Immature natural killer cell (primary cell): ENCODE results near the gene FBLN2. TPM values are rescaled to one million over a fixed set of nuclear protein-coding genes. Genes with fewer than 3 reads are reported as not detected.
A peak's percentile ranks its signal among the peaks of the same experiment; 100 is the strongest.
"Not testable (repeated sequence)": the region's sequence is repeated elsewhere in the genome, so short reads cannot be mapped to it uniquely, and the experiment has no call there.

Experiments
- DNase-seq, 3 donors: peaks; one replicate each; pipeline ENCODE4 v3.0.0; 2022; ENCODE audit warnings: mixed read lengths in 1 of 3
- H3K27ac Mint-ChIP-seq, 6 donors: one replicate each; pipeline ENCODE4 v1.8.0; 2020; ENCODE audit warnings: mixed read lengths in 6 of 6, mild to moderate bottlenecking in 5 of 6, inconsistent platforms in 4 of 6, moderate library complexity in 3 of 6
- H3K27me3 Mint-ChIP-seq, 3 donors: one replicate each; pipeline ENCODE4 v1.8.0; 2020 to 2021; ENCODE audit warnings: low read depth in 3 of 3, mild to moderate bottlenecking in 3 of 3, mixed read lengths in 3 of 3, moderate library complexity in 3 of 3, inconsistent platforms in 1 of 3
- H3K36me3 Mint-ChIP-seq, 3 donors: one replicate each; pipeline ENCODE4 v1.8.0; 2020; ENCODE audit warnings: mixed read lengths in 3 of 3, inconsistent platforms in 2 of 3, mild to moderate bottlenecking in 2 of 3
- H3K4me1 Mint-ChIP-seq, 2 donors: one replicate each; pipeline ENCODE4 v1.8.0; 2020; ENCODE audit warnings: inconsistent platforms in 2 of 2, mild to moderate bottlenecking in 2 of 2, mixed read lengths in 2 of 2, moderate library complexity in 1 of 2
- H3K4me3 Mint-ChIP-seq, 5 donors: one replicate each; pipeline ENCODE4 v1.8.0; 2020; ENCODE audit warnings: mild to moderate bottlenecking in 5 of 5, mixed read lengths in 5 of 5, inconsistent platforms in 3 of 5, moderate library complexity in 3 of 5
- H3K9me3 Mint-ChIP-seq, 6 donors: one replicate each; pipeline ENCODE4 v1.8.0; 2020; ENCODE audit warnings: mild to moderate bottlenecking in 6 of 6, mixed read lengths in 6 of 6, inconsistent platforms in 4 of 6, moderate library complexity in 3 of 6
- polyA plus RNA-seq, 3 donors: library from polyadenylated mRNA; unstranded; fragments of 300-500 nt; fragmentation: Illumina TruSeq; gene quantifications; one replicate each; pipeline ENCODE4 v1.2.3, GENCODE V29; 2021

Gene FBLN2
- 1 to 10 TPM; 1.8 to 2.5 (median 2.2) TPM for polyA plus RNA-seq

- Mint-ChIP-seq H3K9me3 (peaks cover 0 to 2% (median 0%) of the 10 kb centered on the region in 6 donors), H3K27me3 (peaks cover 2 to 15% (median 8%) of the 10 kb centered on the region in 3 donors), H3K36me3 (no peaks in the 10 kb centered on the region), H3K4me1 (peaks cover 12 to 18% of the 10 kb centered on the region in 2 donors), H3K4me3 (peak within 1 kb of the TSS; percentile 75 to 88 (median 78)), H3K27ac (peak within 1 kb of the TSS in 5 of 6 donors; percentile 21 to 73 (median 57))
- peak; percentile 53 to 67 (median 60) for DNase-seq
Measured at GRCh38 chr3:13548696-13549622, at the start of gene FBLN2. FBLN2 (plus strand) TSS chr3:13549125; CDS start chr3:13570356, 21,231 bp downstream.

GRCh38 chr3:13499246-13499645, 49.7 kb upstream of the FBLN2 start:
- H3K4me3 Mint-ChIP-seq, H3K4me1 Mint-ChIP-seq, H3K27me3 Mint-ChIP-seq, H3K36me3 Mint-ChIP-seq, DNase-seq, H3K9me3 Mint-ChIP-seq: not testable (repeated sequence)
- H3K27ac Mint-ChIP-seq: peak overlapping the region in 1 of 6 donors; percentile 19

DNA sequence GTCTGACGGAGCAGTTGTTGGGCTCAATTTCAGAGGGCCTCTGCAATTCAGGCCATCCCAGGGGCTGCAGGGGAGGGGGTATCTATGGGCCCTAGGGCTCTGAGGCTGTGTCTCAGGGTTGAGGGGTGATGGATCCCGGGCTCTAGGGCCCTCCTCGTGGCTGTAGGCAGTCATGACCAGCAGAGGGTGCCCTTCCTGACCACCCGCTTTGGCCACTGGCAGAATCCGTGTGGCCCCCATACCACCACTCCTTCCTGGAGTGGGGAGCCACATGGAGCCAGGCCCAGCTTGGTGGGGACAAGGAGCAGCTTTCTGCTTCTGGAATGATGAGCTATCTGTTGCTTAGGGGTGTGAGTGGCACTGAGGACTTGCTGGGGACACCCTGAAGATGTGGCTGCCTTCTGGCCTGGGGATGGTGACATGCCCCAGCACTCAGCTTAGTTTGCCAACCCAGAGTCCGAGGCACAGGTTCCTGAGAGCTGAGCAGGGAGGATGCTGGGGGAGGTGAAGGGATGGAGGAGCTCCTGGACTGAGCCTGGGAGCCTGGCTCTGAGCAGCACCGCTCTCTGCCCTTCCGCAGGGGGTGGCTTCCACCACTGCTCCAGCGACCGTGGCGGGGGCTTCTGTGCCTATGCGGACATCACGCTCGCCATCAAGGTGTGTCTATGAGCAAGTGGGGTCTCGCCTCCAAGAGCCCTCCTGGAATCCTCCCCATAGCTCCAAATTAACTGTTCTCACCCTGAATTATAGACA, 48.6 kb upstream of the FBLN2 start:
- peaks cover 0 to 4% of the 10 kb centered on the region in 2 donors for H3K4me1 Mint-ChIP-seq
- H3K9me3 Mint-ChIP-seq: no peaks in the 10 kb centered on the region
- H3K36me3 Mint-ChIP-seq: no peaks in the 10 kb centered on the region
- no peak overlapping the region for H3K27ac Mint-ChIP-seq
- H3K27me3 Mint-ChIP-seq: peaks cover 0 to 2% (median 0%) of the 10 kb centered on the region in 3 donors
- no peak for DNase-seq
- H3K4me3 Mint-ChIP-seq: no peak overlapping the region

- Mint-ChIP-seq H3K9me3 (no peaks in the 10 kb centered on the region), H3K27me3 (no peaks in the 10 kb centered on the region), H3K27ac (no peak overlapping the region), H3K4me3 (no peak overlapping the region), H3K4me1 (peaks cover 0 to 4% of the 10 kb centered on the region in 2 donors), H3K36me3 (no peaks in the 10 kb centered on the region)
- DNase-seq: no peak
Measured at GRCh38 chr3:13501056-13501455, 47.9 kb upstream of the FBLN2 start.

DNA sequence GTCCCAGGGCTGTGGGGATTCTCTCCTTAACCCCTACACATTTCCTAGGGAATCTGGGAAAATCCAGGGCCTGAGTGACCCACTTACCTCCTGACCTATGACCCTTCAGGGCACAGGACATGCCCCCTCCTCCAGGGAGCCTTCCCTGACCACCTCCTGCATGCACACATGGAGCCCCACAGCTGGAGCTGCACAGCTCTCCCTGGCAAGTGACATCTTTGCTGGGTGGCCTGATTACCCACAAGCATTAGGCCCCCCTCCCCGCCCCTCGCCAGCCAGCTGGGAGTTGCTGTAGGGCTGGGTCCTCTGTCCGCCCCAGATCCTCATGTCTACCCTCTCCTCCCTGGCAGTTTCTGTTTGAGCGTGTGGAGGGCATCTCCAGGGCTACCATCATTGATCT, 47.4 kb upstream of the FBLN2 start:
- Mint-ChIP-seq H3K27ac (no peak overlapping the region), H3K36me3 (no peaks in the 10 kb centered on the region), H3K27me3 (no peaks in the 10 kb centered on the region), H3K4me3 (no peak overlapping the region), H3K9me3 (no peaks in the 10 kb centered on the region), H3K4me1 (no peaks in the 10 kb centered on the region)
- DNase-seq: no peak

GRCh38 chr3:13501958-13502790, 46.8 kb upstream of the FBLN2 start:
- Mint-ChIP-seq H3K9me3 (no peaks in the 10 kb centered on the region), H3K27ac (no peak overlapping the region), H3K36me3 (no peaks in the 10 kb centered on the region), H3K4me1 (no peaks in the 10 kb centered on the region), H3K4me3 (no peak overlapping the region), H3K27me3 (no peaks in the 10 kb centered on the region)
- DNase-seq: no peak

GRCh38 chr3:13502791-13503060, 46.2 kb upstream of the FBLN2 start:
- no peak overlapping the region for H3K4me3 Mint-ChIP-seq
- no peak for DNase-seq
- no peak overlapping the region for H3K27ac Mint-ChIP-seq
- no peaks in the 10 kb centered on the region for H3K4me1 Mint-ChIP-seq
- no peaks in the 10 kb centered on the region for H3K9me3 Mint-ChIP-seq
- no peaks in the 10 kb centered on the region for H3K36me3 Mint-ChIP-seq
- no peaks in the 10 kb centered on the region for H3K27me3 Mint-ChIP-seq

DNA sequence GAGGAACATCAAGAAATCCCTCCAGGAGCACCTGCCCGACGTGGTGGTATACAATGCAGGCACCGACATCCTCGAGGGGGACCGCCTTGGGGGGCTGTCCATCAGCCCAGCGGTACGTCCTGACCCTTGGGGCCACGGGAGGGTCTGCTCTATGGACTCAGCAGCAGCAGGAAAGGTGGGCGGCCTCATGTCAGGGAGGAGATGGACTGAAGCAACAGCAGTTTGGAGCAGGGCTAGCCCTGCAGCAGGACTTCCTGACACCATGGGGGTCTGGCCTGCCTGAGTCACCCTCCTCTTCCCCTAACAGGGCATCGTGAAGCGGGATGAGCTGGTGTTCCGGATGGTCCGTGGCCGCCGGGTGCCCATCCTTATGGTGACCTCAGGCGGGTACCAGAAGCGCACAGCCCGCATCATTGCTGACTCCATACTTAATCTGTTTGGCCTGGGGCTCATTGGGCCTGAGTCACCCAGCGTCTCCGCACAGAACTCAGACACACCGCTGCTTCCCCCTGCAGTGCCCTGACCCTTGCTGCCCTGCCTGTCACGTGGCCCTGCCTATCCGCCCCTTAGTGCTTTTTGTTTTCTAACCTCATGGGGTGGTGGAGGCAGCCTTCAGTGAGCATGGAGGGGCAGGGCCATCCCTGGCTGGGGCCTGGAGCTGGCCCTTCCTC, 44.6 kb upstream of the FBLN2 start:
- no peak for DNase-seq
- Mint-ChIP-seq H3K9me3 (no peaks in the 10 kb centered on the region), H3K27ac (no peak overlapping the region)

DNA sequence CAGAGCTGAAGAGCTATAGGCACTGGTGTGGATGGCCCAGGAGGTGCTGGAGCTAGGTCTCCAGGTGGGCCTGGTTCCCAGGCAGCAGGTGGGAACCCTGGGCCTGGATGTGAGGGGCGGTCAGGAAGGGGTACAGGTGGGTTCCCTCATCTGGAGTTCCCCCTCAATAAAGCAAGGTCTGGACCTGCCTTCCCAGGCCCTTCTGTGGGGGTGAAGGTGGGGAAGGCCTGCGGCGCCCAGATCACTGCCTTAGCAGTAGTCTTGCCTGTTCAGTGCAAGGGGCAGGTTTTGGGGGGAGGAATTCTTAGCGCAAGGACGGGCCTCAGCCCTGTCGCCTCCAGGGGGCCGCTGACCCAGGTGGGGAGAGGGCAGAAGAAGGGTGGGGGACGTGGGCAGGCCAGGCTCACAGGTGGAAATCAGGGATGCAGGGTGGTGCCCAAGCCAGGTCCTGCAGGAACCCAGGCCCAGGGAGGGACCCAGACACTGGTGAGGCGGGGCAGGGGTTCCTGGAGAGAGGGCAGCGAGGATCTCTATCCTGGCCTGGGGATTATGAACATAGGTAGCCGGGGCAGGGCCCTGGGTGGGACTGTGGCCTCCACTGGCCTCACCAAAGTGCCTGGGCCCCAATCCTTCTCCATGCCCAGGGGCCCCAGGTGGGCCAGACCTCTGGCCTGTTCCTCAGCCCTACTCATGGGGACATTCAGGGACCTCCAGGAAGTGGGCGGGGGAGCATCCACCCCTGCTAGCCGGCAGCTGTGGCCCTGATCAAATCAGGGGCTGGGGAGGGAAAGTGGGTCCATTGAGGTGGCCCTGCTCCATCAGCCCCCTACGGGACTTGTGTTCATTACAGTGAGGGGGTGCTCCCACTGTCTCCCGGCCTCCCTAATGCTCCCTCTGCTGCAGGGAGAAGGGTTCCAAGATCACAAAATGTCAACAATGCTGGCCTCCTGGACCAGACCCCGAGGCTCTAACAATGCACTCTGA, 43.5 kb upstream of the FBLN2 start:
- H3K4me1 Mint-ChIP-seq: no peaks in the 10 kb centered on the region
- no peaks in the 10 kb centered on the region for H3K9me3 Mint-ChIP-seq
- DNase-seq: no peak
- no peak overlapping the region for H3K27ac Mint-ChIP-seq
- H3K4me3 Mint-ChIP-seq: no peak overlapping the region
- H3K36me3 Mint-ChIP-seq: no peaks in the 10 kb centered on the region
- H3K27me3 Mint-ChIP-seq: no peaks in the 10 kb centered on the region

More for the DNA sequence above, 44.6 kb upstream of the FBLN2 start:
- Mint-ChIP-seq H3K4me3 (no peak overlapping the region), H3K4me1 (no peaks in the 10 kb centered on the region), H3K36me3 (no peaks in the 10 kb centered on the region), H3K27me3 (no peaks in the 10 kb centered on the region)

- DNase-seq: no peak
- Mint-ChIP-seq H3K9me3 (no peaks in the 10 kb centered on the region), H3K27ac (no peak overlapping the region), H3K27me3 (peaks cover 0 to 3% (median 0%) of the 10 kb centered on the region in 3 donors), H3K4me3 (no peak overlapping the region), H3K4me1 (no peaks in the 10 kb centered on the region), H3K36me3 (no peaks in the 10 kb centered on the region)
Measured at GRCh38 chr3:13506239-13506638, 42.7 kb upstream of the FBLN2 start.

DNA sequence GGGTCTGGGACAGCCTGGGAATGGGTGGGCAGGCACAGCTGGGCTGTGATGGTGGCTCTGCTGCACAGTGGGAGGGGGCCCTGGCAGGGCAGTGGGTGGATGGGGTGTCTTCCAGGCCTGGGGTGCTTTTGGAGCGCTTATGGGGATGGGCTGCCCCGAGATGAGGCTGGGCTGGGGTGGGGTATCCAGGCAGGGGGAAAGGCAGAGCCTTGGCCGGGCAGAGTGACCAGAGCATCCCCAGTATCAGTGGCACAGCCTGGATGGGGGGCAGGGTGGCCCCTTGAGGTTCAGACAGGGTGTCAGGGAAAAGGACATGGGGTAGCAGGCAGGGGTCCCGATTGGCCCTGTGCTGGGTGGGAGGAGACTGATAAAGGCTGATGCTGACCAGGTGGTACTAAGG, 42.2 kb upstream of the FBLN2 start:
- H3K27ac Mint-ChIP-seq: no peak overlapping the region
- H3K27me3 Mint-ChIP-seq: peaks cover 0 to 3% (median 0%) of the 10 kb centered on the region in 3 donors

GRCh38 chr3:13507247-13507569, 41.7 kb upstream of the FBLN2 start:
- Mint-ChIP-seq H3K4me1 (no peaks in the 10 kb centered on the region), H3K27me3 (peaks cover 0 to 3% (median 0%) of the 10 kb centered on the region in 3 donors), H3K36me3 (no peaks in the 10 kb centered on the region), H3K9me3 (no peaks in the 10 kb centered on the region), H3K27ac (no peak overlapping the region), H3K4me3 (no peak overlapping the region)
- DNase-seq: no peak

More for the DNA sequence above, 42.2 kb upstream of the FBLN2 start:
- DNase-seq: no peak
- Mint-ChIP-seq H3K9me3 (no peaks in the 10 kb centered on the region), H3K36me3 (no peaks in the 10 kb centered on the region), H3K4me1 (no peaks in the 10 kb centered on the region), H3K4me3 (no peak overlapping the region)
